CD4-positive, alpha-beta memory T cell (primary cell): ENCODE results near the gene TRAF4. TPM values are rescaled to one million over a fixed set of nuclear protein-coding genes. Genes with fewer than 3 reads are reported as not detected.

Experiments
- CTCF ChIA-PET: fragments of 350-600 bp; sonication (Branson Sonifier 250); formaldehyde crosslinking; loops from one replicate; lab custom pipeline; 2021; ENCODE audit warnings: inconsistent platforms; ENCODE audit not compliant: partially characterized antibody; lab: Charles Lee
- POLR2A ChIA-PET: fragments of 350-600 bp; sonication (Branson Sonifier 250); formaldehyde crosslinking; loops from one replicate; lab custom pipeline; 2021; ENCODE audit not compliant: partially characterized antibody; lab: Charles Lee
- DNase-seq, 5 donors: peaks; one replicate each; pipeline versions ENCODE4 v3.0.0 to v3.0.0-alpha.2; 2020 to 2022; ENCODE audit warnings: mixed read lengths in 1 of 5
- H3K27ac ChIP-seq: one replicate; pipeline ENCODE4 v1.7.0; 2013; ENCODE audit warnings: low read depth, low read length
- H3K27me3 ChIP-seq: 2 replicates; pipeline ENCODE4 v1.7.0; 2013; ENCODE audit warnings: mild to moderate bottlenecking, low read length, moderate library complexity; ENCODE audit not compliant: insufficient read depth
- H3K36me3 ChIP-seq: 2 replicates; pipeline ENCODE4 v1.7.0; 2013; ENCODE audit warnings: mild to moderate bottlenecking, low read length, moderate library complexity; ENCODE audit not compliant: insufficient read depth
- H3K4me1 ChIP-seq: 2 replicates; pipeline ENCODE4 v1.7.0; 2013; ENCODE audit warnings: mild to moderate bottlenecking, low read length, moderate library complexity; ENCODE audit not compliant: insufficient read depth
- H3K4me3 ChIP-seq, 2 donors: one replicate each; pipeline ENCODE4 v1.7.0; 2013; ENCODE audit warnings: low read length in 2 of 2, mild to moderate bottlenecking in 1 of 2
- H3K9me3 ChIP-seq, 2 donors: one replicate each; pipeline ENCODE4 v1.7.0; 2013; ENCODE audit warnings: low read length in 2 of 2, control low read depth in 1 of 2; ENCODE audit not compliant: control insufficient read depth in 1 of 2
- H3K27ac Mint-ChIP-seq, 7 donors: one replicate each; pipeline ENCODE4 v1.8.0; 2020 to 2021; ENCODE audit warnings: mixed read lengths in 7 of 7, mild to moderate bottlenecking in 6 of 7, inconsistent platforms in 3 of 7, moderate library complexity in 3 of 7
- H3K27me3 Mint-ChIP-seq, 2 donors: one replicate each; pipeline ENCODE4 v1.8.0; 2020 to 2021; ENCODE audit warnings: mixed read lengths in 2 of 2
- H3K36me3 Mint-ChIP-seq, 2 donors: one replicate each; pipeline ENCODE4 v1.8.0; 2020 to 2021; ENCODE audit warnings: mixed read lengths in 2 of 2, inconsistent platforms in 1 of 2, mild to moderate bottlenecking in 1 of 2
- H3K4me1 Mint-ChIP-seq, 4 donors: one replicate each; pipeline ENCODE4 v1.8.0; 2020 to 2021; ENCODE audit warnings: mixed read lengths in 4 of 4, mild to moderate bottlenecking in 1 of 4
- H3K4me3 Mint-ChIP-seq, 8 donors: one replicate each; pipeline ENCODE4 v1.8.0; 2020 to 2021; ENCODE audit warnings: mixed read lengths in 8 of 8, mild to moderate bottlenecking in 7 of 8, moderate library complexity in 6 of 8, inconsistent platforms in 3 of 8
- H3K9me3 Mint-ChIP-seq, 8 donors: one replicate each; pipeline ENCODE4 v1.8.0; 2020 to 2021; ENCODE audit warnings: mixed read lengths in 8 of 8, mild to moderate bottlenecking in 5 of 8, inconsistent platforms in 3 of 8, moderate library complexity in 1 of 8
- intact Hi-C: fragments of 100-400 bp; cut with micrococcal nuclease; formaldehyde crosslinking; loops from one replicate; pipeline ENCODE4 v1.15.1; 2023
- polyA plus RNA-seq, 2 donors: library from polyadenylated mRNA; unstranded; fragments of 300-500 nt; fragmentation: Illumina TruSeq; gene quantifications; one replicate each; pipeline ENCODE4 v1.2.3, GENCODE V29; 2021
- total RNA-seq, 2 experiments: library from RNA; stranded (reverse); gene quantifications; one replicate each; pipeline ENCODE4 v1.2.3, GENCODE V29; 2021

TRAF4 gene, protein sequence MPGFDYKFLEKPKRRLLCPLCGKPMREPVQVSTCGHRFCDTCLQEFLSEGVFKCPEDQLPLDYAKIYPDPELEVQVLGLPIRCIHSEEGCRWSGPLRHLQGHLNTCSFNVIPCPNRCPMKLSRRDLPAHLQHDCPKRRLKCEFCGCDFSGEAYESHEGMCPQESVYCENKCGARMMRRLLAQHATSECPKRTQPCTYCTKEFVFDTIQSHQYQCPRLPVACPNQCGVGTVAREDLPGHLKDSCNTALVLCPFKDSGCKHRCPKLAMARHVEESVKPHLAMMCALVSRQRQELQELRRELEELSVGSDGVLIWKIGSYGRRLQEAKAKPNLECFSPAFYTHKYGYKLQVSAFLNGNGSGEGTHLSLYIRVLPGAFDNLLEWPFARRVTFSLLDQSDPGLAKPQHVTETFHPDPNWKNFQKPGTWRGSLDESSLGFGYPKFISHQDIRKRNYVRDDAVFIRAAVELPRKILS
- total RNA-seq (10 to 100 TPM; 31.2 to 32.9 TPM), polyA plus RNA-seq (1 to 10 TPM in 1 of 2 donors, under 1 TPM in 1; 0.61 to 2.5 TPM)

DNA sequence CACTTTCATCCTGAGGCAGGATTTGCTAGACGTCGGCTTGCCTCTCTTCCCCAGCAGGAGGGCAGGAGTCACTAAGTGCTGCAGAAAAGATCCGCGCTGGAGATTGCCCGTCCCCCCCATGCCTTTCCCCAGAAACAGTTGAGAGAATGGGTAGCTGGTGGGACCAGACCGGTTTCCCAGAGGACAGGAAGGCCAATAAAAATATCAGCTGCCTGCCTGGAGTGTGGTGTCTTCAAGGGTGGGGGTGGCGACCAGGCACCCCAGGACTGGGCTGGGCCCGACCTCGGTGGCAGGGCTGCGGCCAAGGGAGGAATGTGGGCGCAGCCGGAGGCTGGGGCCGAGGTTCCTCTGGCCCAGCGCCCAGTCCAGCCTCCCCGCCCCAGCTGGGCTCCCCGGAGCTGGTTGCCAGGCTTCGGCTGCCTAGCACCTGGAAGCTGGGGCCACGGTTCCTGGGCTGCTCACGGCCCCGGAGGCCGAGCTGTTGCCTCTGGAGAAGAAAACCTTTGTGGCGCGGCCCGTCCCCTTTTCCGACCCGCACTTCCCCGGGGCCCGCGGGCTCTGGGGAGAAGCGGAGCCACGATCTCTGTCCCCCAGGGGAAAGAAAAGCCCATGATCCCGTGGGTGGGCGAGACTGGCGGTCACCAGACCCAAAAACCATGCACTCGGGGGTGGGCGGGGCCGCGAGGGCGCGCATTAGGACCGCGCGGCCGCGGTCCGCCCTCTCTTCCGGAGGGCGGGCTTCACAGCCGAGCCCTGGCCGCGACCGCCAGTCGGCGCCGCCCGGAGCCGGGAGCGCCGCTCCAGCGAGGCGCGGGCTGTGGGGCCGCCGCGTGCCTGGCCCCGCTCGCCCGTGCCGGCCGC is at the start of gene TRAF4:
Gene TRAF4, plus strand, starts transcription at position 769 of the 861 bp plus-strand sequence. CDS start 102 bp downstream, outside the sequence.
- peak; percentile 70 to 78 (median 75) for DNase-seq
- no peaks in the 10 kb centered on the region for H3K9me3 Mint-ChIP-seq
- Histone ChIP-seq H3K4me1 (peaks cover 35% of the 10 kb centered on the region), H3K4me3 (peak within 1 kb of the TSS; percentile 64 to 81), H3K27ac (peak within 1 kb of the TSS; percentile 67), H3K36me3 (peaks cover 11% of the 10 kb centered on the region), H3K27me3 (no peaks in the 10 kb centered on the region), H3K9me3 (no peaks in the 10 kb centered on the region)
- peak within 1 kb of the TSS; percentile 90 to 98 (median 96) for H3K27ac Mint-ChIP-seq
- intact Hi-C loops, result loop anchor here (1.0 kb wide), 1 partner anchor 15 kb away; the partner anchor contains the start of gene NEK8
- H3K36me3 Mint-ChIP-seq, result peaks cover 0 to 15% of the 10 kb centered on the region in 2 donors
- H3K27me3 Mint-ChIP-seq, result no peaks in the 10 kb centered on the region
- H3K4me3 Mint-ChIP-seq, result peak within 1 kb of the TSS; percentile 87 to 92 (median 90)
- POLR2A ChIA-PET, result interaction anchor here (0.6 to 19.4 kb wide), 10 partner anchors 11 to 209 kb away, joined by 3 to 528 read pairs (median 3); partner anchors contain the start of genes NEK8, PHF12, RPL23A and TLCD1
- CTCF ChIA-PET, result interaction anchor here (13.1 kb wide), 1 partner anchor 17 kb away, joined by 492 read pairs; the partner anchor contains the start of genes NEK8 and TLCD1
- H3K4me1 Mint-ChIP-seq, result peaks cover 12 to 36% (median 22%) of the 10 kb centered on the region in 4 donors

DNA sequence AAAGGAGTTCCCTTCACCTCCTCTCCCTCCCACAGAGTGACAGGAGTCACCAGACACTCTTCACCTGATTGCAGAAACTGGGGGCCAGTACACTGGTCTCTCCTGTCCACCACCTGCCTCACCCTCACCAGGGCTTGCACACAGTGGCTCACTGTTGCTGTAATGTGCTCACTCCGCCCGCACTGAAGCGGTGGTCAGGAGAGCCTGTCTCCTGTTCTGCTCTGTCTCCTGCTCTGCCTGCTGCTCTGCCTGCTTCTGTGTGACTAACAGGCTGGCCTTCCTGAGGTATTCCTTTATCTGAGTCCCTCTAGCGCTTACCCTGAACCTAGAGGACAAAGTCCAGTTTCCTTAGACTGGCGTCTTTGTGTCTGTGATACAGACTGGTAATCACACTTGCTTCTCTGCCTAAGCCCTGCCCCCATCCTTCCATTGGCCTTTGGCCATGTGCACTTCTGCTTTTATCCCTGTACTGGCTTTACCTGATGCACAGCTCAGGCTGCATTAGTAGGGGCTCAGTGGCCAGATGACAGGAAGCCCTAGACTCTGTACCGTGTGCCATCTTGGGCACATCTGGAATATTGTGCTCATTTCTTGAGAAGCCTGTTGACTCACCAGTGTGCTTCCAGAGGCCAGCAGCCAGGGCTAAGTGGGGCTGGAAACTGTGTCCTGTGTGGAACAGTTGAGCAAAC is 45.4 kb upstream of the TRAF4 start:
- Mint-ChIP-seq H3K4me3 (no peak overlapping the region), H3K9me3 (no peaks in the 10 kb centered on the region), H3K4me1 (no peaks in the 10 kb centered on the region), H3K36me3 (peaks cover 76 to 86% of the 10 kb centered on the region in 2 donors), H3K27me3 (no peaks in the 10 kb centered on the region), H3K27ac (peak overlapping the region in 1 of 7 donors; percentile 68)
- Histone ChIP-seq H3K36me3 (peaks cover 97% of the 10 kb centered on the region), H3K27me3 (no peaks in the 10 kb centered on the region), H3K4me1 (no peaks in the 10 kb centered on the region), H3K9me3 (no peaks in the 10 kb centered on the region), H3K4me3 (no peak overlapping the region), H3K27ac (no peak overlapping the region)
- ChIA-PET POLR2A (no interaction called here), CTCF (no interaction called here)
- no peak for DNase-seq
- intact Hi-C loops, result no loop called here

DNA sequence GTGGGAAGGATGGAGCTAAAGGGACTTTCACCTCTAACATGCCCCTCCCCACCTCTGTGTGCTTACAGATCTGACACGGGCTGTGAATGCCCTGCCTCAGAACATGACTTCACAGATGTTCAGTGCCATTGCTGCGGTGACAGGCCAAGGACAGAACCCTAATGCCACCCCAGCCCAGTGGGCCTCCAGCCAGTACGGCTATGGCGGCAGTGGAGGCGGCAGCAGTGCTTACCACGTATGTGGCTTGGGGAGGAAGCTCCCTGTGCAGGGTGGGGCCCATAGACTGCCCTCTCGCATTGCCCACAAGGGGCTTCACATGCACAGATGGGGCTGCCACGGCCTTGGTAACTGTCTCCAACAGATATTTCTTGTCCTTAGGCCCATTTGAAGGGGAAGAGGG is 43.5 kb upstream of the TRAF4 start:
- H3K4me3 Mint-ChIP-seq, result no peak overlapping the region
- no peak for DNase-seq
- intact Hi-C loops, result no loop called here
- H3K36me3 ChIP-seq, result peaks cover 79% of the 10 kb centered on the region
- H3K4me1 Mint-ChIP-seq, result no peaks in the 10 kb centered on the region
- H3K9me3 ChIP-seq, result no peaks in the 10 kb centered on the region
- CTCF ChIA-PET, result no interaction called here
- H3K27ac Mint-ChIP-seq, result peak overlapping the region in 2 of 7 donors; percentile 30 to 47
- no peaks in the 10 kb centered on the region for H3K27me3 Mint-ChIP-seq
- no peaks in the 10 kb centered on the region for H3K9me3 Mint-ChIP-seq
- POLR2A ChIA-PET, result no interaction called here
- H3K4me1 ChIP-seq, result no peaks in the 10 kb centered on the region
- no peaks in the 10 kb centered on the region for H3K27me3 ChIP-seq
- H3K27ac ChIP-seq, result no peak overlapping the region
- no peak overlapping the region for H3K4me3 ChIP-seq
- peaks cover 65 to 75% of the 10 kb centered on the region in 2 donors for H3K36me3 Mint-ChIP-seq

GRCh38 chr17:28700830-28701492 is 42.9 kb upstream of the TRAF4 start:
- H3K4me3 ChIP-seq, result no peak overlapping the region
- POLR2A ChIA-PET, result interaction anchor here (1.4 to 2.2 kb wide), 2 partner anchors 10 to 19 kb away, joined by 3 to 14 read pairs; partner anchors contain the start of genes PROCA1 and RPL23A
- no peaks in the 10 kb centered on the region for H3K4me1 ChIP-seq
- peaks cover 72% of the 10 kb centered on the region for H3K36me3 ChIP-seq
- CTCF ChIA-PET, result no interaction called here
- H3K9me3 ChIP-seq, result no peaks in the 10 kb centered on the region
- peaks cover 60 to 71% of the 10 kb centered on the region in 2 donors for H3K36me3 Mint-ChIP-seq
- no peak overlapping the region for H3K4me3 Mint-ChIP-seq
- H3K27me3 Mint-ChIP-seq, result no peaks in the 10 kb centered on the region
- DNase-seq, result no peak
- H3K4me1 Mint-ChIP-seq, result no peaks in the 10 kb centered on the region
- no peaks in the 10 kb centered on the region for H3K27me3 ChIP-seq
- intact Hi-C loops, result no loop called here
- H3K27ac ChIP-seq, result no peak overlapping the region
- no peaks in the 10 kb centered on the region for H3K9me3 Mint-ChIP-seq
- no peak overlapping the region for H3K27ac Mint-ChIP-seq

DNA sequence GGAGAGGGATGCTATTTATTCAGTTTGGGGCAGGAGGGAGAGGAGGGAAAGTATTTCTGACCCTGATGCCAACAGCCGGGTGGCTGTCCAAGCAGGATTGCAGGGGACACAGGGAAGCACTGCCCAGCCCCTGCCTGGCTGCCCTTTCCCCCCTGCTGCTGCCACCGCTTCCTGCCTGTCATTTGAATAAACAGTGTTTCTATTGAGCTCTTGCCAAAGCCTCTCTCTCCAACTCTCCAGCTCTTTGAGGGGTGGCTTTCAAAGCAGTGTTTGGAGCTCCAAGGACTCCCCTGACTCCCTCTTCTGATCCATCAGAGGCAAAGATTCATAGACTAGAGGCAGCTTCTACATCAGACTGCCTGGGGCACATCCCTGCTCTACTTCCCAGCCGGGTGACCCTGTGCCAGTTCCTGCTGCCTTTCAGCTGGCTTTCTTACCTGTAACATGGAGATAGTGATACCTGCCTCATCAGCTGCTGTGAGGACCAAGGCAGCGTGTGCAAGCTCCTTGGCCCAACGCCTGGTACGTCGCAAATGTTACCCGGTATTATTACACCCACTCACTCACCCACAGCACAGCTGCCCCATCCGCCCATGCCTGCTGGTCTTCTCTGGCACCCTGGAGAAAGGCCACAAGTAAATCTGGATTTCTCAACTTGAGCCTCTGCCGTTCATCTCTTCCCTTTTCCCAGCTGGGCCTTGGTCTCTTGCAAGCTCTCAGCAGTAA is 41.6 kb upstream of the TRAF4 start:
- ChIA-PET CTCF (no interaction called here), POLR2A (interaction anchor here (1.0 to 2.2 kb wide), 3 partner anchors 9 to 57 kb away, joined by 3 to 14 read pairs (median 3); partner anchors contain the start of genes BLTP2, PROCA1 and RPL23A)
- H3K4me1 Mint-ChIP-seq, result peaks cover 0 to 2% (median 1%) of the 10 kb centered on the region in 4 donors
- no peaks in the 10 kb centered on the region for H3K27me3 Mint-ChIP-seq
- no peaks in the 10 kb centered on the region for H3K4me1 ChIP-seq
- no peaks in the 10 kb centered on the region for H3K9me3 ChIP-seq
- peaks cover 62% of the 10 kb centered on the region for H3K36me3 ChIP-seq
- H3K27me3 ChIP-seq, result no peaks in the 10 kb centered on the region
- no peak for DNase-seq
- peaks cover 52 to 65% of the 10 kb centered on the region in 2 donors for H3K36me3 Mint-ChIP-seq
- H3K4me3 Mint-ChIP-seq, result no peak overlapping the region
- H3K27ac Mint-ChIP-seq, result peak overlapping the region in 1 of 7 donors; percentile 73
- intact Hi-C loops, result no loop called here
- H3K27ac ChIP-seq, result no peak overlapping the region
- H3K9me3 Mint-ChIP-seq, result no peaks in the 10 kb centered on the region
- H3K4me3 ChIP-seq, result no peak overlapping the region

DNA sequence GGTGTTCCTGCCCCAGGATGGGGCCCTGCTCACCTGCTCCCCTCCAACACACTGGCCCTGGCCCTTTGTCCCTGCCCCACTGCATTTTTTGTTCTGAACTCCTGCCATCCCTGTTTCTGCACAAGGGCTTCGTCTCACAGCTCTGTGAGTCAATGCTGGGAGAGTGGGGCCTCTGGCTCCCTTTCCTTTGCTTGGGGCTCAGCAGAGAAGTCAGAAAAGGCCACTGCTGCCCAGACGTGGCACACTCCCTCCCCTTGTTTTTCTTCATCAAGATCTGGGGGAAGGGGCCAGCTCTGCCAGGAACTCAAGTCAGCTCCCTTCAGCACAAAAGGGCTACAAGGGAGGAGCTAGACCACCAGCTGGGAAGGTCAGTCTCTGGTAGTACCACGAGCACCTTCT is 41.1 kb upstream of the TRAF4 start:
- H3K36me3 Mint-ChIP-seq, result peaks cover 46 to 60% of the 10 kb centered on the region in 2 donors
- no peaks in the 10 kb centered on the region for H3K27me3 Mint-ChIP-seq
- Histone ChIP-seq H3K27me3 (no peaks in the 10 kb centered on the region), H3K4me3 (no peak overlapping the region), H3K4me1 (no peaks in the 10 kb centered on the region), H3K27ac (no peak overlapping the region), H3K36me3 (peaks cover 56% of the 10 kb centered on the region), H3K9me3 (no peaks in the 10 kb centered on the region)
- no peak for DNase-seq
- CTCF ChIA-PET, result no interaction called here
- POLR2A ChIA-PET, result interaction anchor here (1.0 to 2.2 kb wide), 3 partner anchors 9 to 58 kb away, joined by 3 to 14 read pairs (median 3); partner anchors contain the start of genes BLTP2, PROCA1 and RPL23A
- H3K4me3 Mint-ChIP-seq, result no peak overlapping the region
- intact Hi-C loops, result no loop called here
- no peaks in the 10 kb centered on the region for H3K9me3 Mint-ChIP-seq
- H3K4me1 Mint-ChIP-seq, result peaks cover 0 to 8% (median 5%) of the 10 kb centered on the region in 4 donors
- H3K27ac Mint-ChIP-seq, result peak overlapping the region in 1 of 7 donors; percentile 25
